Dermis blood vessel endothelial cell (primary cell): ENCODE measurements around the gene OR5K2. TPM values are rescaled to one million over a fixed set of nuclear protein-coding genes. Genes with fewer than 3 reads are reported as not detected.
A peak's percentile ranks its signal among the peaks of the same experiment; 100 is the strongest.

Source experiments
- DNase-seq: peaks from one replicate; pipeline ENCODE4 v3.0.0; 2010
- total RNA-seq: library from RNA; depleted of rRNA; stranded (reverse); fragments of >200 nt; gene quantifications from 2 replicates; pipeline ENCODE4 v1.2.3, GENCODE V29; 2014

Gene OR5K2
- not detected in 2 replicates for total RNA-seq

DNA sequence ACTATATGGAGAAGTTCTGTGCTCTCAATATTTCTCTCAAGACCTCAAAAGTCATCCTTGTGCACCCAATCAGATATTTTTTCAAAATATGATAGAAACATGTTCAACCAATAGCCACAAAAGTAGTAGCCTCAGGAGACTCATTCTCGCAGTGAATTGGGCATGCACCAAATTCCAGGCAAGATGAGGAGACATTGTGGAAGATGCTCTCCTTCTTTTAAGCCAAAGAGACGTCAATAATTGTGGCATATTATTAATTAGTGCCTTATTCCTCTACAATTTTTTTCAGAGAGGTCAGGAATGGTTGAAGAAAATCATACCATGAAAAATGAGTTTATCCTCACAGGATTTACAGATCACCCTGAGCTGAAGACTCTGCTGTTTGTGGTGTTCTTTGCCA, at the start of gene OR5K2:
OR5K2 (plus strand) TSS at position 301 of the 400 bp plus-strand sequence; CDS start at position 301, 0 bp downstream.
- DNase-seq, result no peak

DNA sequence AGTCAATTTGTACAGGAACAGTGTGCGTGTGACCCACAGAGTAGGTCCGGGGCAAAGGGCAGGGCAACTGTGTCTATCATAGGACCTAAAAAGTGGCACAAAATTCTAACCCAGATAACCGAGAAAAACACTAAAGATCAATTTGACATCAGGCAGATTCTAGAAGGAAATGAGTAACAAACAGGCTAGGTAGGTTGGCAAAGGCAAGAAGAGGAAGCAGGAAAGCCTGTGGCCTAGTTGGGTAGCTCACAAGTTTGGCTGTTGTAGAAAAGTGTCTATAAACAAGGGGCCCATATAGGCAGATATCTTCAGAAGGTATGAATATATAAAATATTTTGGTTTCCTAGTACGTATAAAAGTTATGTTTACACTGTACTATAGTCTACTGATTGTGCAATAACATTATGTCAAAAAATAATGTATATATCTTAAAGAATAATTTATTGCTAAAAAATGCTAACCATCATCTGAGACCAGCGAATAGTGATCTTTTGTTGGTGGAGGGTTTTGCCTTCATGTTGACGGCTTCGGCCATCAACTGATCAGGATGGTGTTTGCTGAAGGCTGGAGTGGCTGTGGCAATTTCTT, 47.8 kb upstream of the OR5K2 start:
- DNase-seq, result no peak

DNA sequence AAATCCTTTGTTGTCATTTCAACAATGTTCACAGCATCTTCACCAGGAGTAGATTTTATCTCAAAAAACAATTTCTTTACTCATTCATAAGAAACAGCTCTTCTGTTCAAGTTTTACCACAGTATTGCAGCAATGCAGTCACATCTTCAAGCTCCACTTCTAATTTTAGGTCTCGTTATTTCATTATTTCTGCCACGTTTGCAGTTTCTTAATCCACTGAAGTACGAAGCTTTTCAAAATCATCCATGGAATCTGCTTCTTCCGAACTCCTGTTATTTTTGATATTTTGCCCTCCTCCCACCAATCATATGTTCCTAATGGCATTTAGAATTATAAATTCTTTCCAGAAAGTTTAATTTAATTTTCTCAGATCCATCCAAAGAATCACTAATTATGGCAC, 47.1 kb upstream of the OR5K2 start:
- DNase-seq, result no peak

DNA sequence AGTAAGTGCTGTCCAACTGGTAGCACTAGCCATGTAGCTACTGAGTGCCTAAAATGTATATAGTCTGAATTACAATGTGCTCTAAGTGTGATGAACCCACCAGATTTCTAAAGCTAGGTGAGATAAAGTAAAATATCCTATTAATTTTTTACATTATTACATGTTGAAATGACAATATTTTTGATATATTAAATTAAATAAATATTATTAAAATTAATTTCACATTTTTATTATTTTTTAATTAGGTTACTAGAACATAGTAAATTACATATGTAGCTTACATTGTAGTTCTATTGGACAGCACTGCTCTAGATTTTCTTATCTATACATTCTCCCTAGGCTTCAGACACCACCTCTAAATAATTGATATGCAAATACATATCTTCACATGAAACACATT, 43.7 kb upstream of the OR5K2 start:
- no peak for DNase-seq

DNA sequence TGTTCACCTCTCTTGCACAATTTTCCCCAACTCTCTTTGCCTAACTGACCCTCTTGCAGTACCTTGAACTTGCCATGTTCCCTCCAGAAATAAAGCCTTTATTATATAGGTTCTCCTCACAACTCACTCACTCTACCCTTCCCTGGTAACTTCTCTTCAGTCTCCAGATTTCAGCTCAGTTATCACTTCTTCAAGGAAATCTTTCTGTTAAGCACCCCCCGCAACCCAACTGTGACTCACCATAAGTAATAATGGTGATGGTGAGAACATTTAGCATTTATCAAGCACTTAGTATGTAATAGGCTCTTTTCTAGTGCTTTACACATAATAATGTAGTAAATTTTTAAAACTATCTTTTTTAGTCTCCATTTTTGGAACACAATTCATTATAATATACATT, 42.6 kb upstream of the OR5K2 start:
- DNase-seq, result no peak

DNA sequence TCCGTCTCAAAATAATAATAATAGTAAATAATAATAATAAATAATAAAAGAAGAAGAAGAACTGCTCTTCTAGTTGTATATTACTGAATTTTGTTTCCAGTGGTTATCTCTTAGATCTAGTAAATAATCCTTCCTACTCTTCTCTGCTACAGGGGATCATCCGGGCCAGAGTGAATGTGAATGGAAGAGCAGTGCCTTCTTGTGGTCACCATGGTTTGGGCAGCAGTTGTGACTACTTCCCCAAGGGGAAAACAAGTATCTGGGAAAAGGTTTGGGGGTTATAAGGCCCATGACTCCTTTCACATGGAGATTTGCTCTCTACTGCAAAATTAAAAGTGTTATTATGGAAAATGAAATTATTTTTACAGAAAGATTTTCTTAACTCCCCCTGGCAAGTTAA, 39.9 kb upstream of the OR5K2 start:
- no peak for DNase-seq

DNA sequence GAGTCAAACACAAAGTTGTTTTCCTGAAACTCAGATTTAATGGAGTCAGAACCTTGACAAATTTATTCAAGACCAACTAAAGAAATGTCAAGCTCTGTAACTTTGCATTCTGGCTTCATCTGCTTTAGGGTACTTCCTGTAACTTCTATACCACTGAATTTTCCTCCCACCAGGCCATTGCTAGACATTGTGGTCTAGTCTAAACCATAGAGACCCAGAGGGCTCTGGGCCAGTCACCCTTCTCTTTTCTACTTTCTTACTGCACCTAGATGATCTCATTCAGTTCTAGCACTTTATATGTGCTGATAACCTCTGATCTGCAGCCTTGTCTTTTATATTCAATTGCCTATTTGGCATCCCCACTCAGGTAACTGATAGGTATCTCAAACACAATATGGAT, 37.3 kb upstream of the OR5K2 start:
- DNase-seq, result no peak

DNA sequence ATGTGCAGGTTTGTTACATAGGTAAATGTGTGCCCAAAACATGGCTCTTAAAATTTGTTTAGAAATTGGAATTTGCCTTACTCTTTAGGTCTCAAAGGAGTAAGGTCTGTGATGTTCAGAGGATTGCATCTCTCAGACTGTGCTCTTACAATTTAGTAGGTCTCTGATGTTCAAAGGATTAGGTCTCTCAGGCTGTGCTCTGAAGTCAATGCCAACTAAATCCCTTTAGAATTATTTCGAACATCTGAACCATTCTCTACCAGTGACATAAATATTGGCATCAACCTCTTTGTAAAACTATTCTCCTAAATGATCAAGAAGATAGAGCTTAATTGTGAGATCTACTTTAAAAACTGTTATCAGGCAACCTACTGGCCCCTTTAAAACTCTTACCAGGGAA, 34.6 kb upstream of the OR5K2 start, which contains the start of gene OR5K1:
OR5K1 (plus strand) TSS at position 301 of the 400 bp plus-strand sequence. CDS start 6,376 bp downstream, outside the sequence.
- DNase-seq, result no peak

DNA sequence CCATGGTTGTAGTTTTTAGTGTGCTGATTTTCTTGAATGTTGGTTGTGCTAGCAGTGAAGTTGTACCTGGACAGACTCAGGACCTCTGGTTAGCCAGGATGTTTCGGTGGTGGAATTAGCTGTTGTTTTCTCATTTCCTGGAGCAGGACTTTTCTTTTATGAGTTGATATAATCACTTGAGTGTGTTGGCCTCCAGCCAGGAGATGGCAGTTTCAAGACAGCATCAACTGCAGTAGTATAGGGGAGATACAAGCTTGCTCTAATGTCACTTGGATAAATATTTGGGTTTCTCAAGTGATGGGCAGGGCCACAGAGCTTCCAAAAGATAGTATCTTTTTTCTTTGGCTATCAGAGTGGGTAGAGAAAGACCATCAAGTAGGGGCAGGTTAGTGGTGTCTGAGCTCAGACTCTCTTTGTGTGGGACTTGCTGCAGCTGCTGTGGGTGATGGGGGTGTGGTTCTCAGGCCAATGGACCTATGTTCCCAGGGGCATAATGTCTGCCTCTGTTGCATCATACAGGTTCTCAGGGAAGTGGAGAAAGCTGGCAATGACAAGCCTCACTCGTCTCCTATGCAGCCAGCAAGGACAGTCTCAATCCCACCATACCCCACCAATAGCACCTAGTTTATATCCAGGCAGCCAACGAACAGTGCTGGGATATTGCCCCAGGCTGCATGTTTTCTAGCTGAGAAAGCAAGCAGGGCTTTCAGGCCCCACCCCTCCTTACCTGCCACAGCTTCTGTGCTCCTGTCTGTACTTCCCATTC, 14.6 kb upstream of the OR5K2 start:
- DNase-seq, result no peak

DNA sequence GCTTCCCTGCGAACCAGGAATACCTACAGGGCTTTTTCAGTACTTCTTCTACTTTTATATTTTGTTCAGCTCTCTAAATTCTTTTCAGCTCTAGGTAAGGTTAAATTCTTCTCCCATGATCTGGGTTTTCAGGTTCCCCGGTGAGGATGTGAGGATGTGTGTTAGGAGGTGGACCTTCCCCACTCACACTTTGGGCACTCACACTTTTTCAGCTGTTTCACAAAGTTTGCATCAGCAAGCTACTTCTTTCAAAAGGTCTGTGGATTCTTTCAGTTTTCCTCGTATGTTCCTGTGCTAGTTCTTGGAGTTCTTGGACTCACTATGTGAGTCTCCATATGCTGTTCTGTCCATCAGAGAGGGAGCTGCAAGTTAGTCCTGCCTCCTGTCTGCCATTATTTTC, 13.9 kb upstream of the OR5K2 start:
- no peak for DNase-seq

DNA sequence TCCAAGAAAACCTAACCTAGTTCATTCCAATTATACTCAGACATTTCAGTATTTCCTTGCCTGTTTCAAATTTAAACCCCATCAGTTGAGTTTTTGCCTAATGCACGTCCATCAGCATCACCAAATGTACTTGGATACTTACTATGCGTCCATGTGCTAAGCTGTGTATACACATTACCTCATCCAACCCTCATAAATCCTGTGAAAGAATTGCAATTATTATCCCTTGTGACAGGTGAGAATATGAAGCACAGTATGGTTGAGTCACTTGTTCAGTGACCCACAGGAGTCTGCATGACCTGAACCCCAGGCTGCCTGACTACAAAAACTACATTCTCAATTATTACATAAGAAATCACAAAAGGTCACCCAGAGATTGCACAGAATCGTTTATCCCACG, 2.5 kb downstream of the OR5K2 start:
- DNase-seq, result no peak

DNA sequence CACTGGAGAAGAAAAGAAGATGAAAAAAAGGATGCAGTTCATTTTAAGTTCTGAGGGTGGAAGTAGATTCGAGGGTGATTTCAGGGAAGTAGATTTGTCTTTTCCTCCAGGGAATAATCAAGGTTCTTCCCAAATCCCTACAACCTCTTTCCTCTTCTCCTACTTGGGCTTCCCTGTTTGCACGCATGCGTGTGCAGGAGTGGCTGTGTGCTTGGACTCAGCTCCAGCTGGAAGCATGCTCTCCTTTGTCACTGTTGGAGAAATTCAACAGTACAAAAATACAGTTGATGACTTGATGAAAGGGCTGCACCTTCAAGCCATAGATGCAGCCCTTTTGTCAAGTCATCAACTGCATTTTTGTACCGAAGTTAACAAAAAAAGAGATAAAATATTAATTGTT, 3.8 kb downstream of the OR5K2 start:
- no peak for DNase-seq

DNA sequence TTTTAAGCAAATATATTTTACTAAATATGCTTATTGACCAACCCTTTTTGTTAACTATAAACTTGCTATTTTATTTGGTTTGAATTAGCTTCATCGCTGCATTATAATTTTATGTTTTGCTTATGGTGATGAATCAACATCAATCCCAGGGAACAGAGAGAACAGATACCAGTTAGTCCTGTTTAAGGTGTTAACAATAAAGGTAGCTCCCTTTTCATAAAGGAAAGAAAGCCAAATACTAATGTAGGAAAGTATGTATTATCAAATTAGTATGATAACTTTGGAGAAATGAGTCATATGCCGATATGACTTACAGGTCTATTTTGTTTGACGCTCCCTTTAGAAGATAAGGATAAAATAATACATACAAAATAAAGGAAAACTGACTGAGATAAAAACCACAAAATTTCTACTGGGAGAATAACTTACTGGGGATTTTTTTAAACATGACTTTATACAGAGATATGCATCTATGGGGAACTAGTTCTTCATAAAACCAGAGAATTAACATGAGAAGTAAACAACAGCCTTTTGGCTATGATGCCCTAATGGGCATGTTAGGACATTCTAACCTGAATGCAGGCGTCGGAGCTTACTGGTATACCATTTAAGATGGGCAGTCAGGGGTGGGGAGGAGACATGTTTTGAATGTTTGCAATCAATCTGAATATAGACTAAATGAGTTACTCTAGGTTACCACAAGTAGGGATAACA, 4.5 kb downstream of the OR5K2 start:
- no peak for DNase-seq

DNA sequence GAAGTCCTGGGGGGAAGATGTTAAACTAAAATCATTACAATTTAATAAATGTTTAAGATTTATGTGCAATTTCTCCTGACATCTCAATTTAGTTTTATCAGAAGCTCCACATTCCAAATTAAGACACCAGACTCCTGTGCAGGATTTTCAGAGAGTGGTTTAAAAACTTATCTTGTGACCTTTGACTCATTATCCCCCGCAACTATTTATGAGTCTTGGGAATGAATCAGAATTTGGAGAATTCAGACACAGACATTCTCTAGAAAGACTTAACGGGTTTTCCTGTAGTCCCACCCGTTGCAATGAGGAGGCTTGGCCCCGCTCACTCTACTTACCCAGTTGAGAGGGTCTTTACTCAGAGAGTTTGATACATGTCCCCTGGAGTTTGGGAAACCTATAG, 7.1 kb downstream of the OR5K2 start:
- no peak for DNase-seq

DNA sequence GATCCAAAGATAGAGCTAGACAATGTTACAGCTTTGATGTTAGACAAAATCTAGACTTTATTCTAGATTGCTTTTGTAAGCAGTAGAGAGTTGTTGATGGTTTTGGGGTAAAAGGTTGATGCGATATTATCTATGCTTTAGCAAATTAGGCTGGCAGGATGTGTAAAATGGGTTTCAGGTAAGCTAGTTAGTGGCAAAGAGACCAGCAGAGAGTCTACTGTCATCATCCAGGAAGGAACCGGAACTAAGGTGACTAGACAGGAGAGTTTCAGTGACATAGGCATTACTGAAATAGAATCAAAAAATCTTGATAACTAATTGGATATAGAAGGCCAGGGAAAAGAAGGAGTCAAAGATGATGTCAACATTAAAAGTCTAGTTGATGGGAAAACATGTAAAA, 11.1 kb downstream of the OR5K2 start:
- DNase-seq, result no peak

DNA sequence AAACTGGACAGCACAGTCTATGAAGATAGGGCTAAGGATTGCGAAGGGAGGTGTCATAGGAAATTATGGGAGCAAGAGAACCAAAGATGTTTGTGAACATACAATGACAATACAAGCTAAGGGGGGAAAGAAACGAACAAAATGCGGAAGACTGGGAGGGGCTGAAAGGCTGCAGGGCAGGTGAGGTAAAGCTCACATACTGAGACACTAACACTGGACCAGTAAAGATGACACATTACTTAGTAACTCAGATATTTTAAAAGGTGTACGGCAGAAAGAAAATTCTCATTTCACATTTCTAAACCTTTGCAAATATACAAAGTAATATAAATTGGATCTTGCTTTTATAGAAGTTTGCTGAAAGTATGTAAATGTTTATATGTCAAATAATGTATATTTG, 15.1 kb downstream of the OR5K2 start:
- DNase-seq, result no peak

DNA sequence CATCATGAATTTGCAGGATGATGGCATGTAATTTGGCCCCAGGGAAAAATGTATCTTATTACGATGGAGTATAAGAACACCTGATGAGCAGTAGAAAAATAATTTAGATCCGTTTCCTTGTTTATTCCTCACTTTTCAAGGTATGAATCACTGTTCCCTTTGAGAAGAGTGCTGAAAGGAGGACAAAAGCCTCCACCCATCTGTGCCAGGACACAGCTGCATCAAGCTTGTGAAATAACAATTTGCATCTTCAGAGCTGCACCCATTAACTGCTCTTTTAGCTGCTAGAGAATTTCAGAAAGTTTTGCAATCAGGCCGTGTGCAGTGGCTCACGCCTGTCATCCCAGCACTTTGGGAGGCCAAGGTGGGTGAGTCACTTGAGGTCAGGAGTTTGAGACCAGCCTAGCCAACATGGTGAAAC, 15.6 kb downstream of the OR5K2 start:
- DNase-seq, result no peak

DNA sequence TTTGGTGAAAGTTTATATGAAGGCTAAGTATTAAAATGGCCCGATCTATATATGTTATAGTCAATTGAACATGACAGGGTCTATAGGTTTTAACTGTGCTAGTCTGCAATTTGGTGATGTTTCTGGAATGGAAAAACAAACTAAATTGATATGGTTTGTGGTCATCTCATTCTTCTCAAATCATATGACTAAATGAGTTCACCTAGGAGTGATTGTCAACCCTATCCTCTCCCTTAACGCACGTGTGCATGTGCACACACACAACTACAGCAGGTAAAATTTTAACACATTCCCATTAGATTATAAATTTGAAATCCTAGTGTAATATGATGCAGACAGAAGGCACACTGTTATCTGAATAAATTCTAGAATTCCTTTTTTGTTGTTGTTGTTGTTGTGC, 16.3 kb downstream of the OR5K2 start:
- DNase-seq, result no peak

DNA sequence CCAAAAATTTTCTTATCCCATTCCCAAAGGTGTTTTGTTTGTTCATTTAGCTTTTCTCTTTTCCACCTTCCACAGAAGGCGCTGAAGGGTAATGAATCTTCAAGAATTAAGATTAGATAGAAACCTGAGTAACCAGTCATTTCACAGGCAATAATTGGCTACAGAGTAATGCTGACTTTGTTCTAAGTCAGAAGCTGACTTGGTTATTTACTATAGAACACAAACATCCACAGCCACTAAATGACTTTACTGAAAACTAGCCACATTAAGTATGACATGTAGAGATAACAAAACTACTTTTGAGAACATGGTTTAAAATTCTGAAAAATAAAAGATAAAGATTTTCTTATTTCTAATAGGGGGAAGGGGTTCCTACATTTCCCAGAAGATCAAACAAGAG, 17.5 kb downstream of the OR5K2 start:
- no peak for DNase-seq

DNA sequence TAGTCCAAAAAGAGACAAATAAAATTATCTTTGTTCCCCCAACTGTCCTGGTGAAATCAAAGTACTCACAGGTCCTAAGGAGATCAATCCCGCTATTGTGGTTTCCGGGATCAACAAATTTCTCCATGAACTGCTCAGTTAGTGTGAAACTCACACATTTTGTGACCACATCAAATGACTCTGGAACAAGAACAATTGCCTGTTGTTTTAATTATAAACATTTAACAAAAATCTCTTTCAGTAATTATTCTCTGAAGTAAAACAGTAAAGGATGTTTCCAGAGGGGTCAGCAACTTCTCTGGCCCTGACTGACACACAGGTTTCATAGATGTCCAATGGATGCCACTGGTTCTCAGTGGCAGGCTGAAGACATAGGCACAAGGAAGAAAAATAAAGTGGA, 21.3 kb downstream of the OR5K2 start:
- DNase-seq, result no peak

DNA sequence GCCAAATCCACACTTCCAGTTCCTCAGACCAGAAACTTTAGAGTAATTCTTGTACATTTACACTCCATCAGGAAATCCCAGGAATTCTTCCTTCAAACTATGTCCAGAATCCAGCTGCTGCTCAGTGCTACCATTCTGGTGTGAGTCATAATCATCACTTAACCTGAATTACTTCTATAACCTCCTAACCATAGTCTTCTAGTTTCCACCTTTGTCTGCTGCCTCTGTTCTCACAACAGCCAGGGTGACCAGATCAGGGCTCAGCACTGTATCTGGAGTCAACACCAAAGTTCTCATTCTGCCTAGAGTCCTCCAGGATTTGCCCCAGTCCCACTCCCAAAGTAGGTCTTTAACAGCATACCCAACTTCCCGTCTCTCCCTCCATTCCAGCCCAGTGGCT, 21.9 kb downstream of the OR5K2 start:
- no peak for DNase-seq

DNA sequence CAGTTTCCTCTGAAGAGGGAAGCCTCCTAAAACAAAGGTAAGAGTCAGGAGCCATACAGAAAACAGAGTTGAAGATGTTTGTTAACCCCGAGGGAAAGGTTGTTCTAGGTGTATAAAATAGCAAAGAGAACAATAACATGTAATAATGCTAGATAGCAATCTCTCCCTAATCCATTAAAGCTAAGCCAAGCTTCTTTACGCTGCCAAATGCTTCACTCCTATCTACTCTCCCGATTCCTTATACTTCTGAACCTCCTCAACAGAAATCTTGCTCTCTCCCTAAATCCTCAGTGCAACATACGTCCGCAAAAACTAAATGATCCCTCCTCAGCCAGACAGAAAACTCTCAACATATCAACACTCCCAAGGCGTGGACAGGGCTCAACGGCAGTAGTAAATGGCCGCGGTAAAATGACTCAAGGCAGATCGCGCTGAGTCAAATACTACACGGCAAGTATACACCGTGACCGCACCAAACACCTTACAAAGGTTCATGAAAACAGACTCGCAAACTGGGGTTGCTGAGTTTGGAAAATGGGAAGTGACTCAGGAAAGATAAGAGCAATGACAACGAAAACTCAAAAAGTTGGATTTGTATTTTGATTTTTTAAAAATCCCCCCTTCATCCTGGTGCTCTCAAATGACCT, 24.5 kb downstream of the OR5K2 start:
- DNase-seq, result peak; percentile 73

DNA sequence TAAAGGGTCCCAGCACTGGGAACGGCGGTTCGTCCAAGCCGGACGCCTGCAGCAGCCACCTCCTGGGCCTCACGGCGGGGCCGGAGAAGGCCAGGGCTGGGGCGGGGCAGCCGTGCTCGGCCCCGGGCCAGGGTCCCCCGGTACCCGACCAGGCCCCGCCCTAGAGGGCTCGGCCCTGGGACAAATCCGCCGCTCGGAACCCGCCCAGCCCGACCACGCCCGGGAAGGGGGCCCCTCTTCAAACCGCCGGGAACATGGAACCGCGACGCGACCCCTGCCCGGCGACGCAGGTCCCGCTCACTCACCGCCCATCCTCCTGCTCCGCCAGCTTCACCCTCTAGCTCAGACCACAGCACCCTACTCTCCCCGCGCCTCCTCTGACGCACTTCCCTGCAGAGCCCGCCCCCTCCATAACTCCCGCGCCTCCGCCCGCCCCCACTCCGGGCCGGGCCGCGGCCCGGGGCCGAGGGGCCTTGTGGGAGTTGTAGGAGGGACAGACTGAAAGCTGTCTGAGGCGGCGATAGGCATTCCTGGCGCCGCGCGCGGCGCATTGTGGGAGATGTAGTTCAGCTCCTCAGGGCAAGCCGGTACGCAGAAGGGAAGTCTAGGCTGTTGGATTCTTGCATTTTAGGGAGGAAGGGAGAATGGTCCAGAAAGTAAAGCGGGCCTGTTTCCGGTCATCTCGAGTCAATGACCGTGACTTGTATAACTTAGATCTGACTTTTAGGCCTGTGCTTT, 25.2 kb downstream of the OR5K2 start, which contains the start of gene CLDND1:
CLDND1 (minus strand) TSS at position 359 of the 738 bp plus-strand sequence. CDS start 1,478 bp downstream, outside the sequence.
- peak; percentile 97 for DNase-seq
